Measurements from ENCODE around the gene BUB1B. TPM values are rescaled to one million over a fixed set of nuclear protein-coding genes. Genes with fewer than 3 reads are reported as not detected.

Gene BUB1B
- polyA plus RNA-seq, 2 donors, result 4.3 to 5.8 TPM

GRCh38 chr15:40175160-40175559, 14.3 kb downstream of the BUB1B start:
- no peaks in the 10 kb centered on the region for H3K27me3 ChIP-seq (ENCODE audit: control insufficient read depth in 1 of 2, insufficient read depth in 2 of 2, low read length in 2 of 2)
- 88 to 89% methylated on average over 3 of the region's 3 CpGs for WGBS, 2 donors
- H3K36me3 ChIP-seq (ENCODE audit: control insufficient read depth in 2 of 2, insufficient read depth in 2 of 2, low read length in 1 of 2), result no peaks in the 10 kb centered on the region
- no peak overlapping the region for H3K27ac ChIP-seq (ENCODE audit: low read depth in 2 of 2, low read length in 1 of 2)
- no peaks in the 10 kb centered on the region for H3K9me3 ChIP-seq (ENCODE audit: control insufficient read depth in 2 of 2, insufficient read depth in 1 of 2, low read depth in 1 of 2, low read length in 1 of 2)
- H3K4me1 ChIP-seq (ENCODE audit: control insufficient read depth in 2 of 2, insufficient read depth in 2 of 2, low read length in 1 of 2), result no peaks in the 10 kb centered on the region
- H3K4me3 ChIP-seq (ENCODE audit: low read depth in 1 of 2, low read length in 2 of 2), result no peak overlapping the region

DNA sequence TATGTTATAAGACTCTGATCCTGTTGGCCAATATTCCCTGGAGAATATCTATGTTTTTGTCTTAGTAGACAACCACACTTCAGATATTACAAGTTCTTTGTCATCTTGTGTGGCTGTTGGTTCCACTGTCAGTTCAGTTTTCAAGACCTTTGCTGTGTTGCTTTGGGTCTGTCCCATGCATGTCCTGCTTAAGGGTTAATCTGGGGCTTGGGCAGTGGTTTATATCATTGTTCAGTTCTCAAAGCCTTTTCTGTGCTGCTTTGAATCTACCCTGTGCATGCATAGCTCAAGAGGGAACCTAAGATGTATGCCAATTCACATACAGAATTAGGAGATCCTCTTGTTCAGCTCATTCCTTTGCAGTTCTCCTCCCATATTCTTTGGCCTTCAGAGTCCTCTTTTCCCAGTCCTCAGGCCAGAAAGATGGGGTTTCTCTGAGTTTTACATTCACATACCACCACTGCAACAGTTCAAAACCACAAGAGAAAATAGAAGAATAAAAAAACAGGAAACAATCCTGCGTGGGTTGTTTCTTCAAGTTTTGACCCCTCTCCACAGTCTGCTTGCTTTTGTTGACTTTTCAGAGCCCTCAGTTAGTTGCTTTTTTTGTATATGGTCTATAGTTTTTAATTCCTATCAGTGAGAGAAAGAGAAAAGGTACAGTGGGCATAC, 21.6 kb downstream of the BUB1B start:
- Histone ChIP-seq H3K4me1 (ENCODE audit: control insufficient read depth in 2 of 2, insufficient read depth in 2 of 2, low read length in 1 of 2) (no peaks in the 10 kb centered on the region), H3K27ac (ENCODE audit: low read depth in 2 of 2, low read length in 1 of 2) (no peak overlapping the region), H3K36me3 (ENCODE audit: control insufficient read depth in 2 of 2, insufficient read depth in 2 of 2, low read length in 1 of 2) (no peaks in the 10 kb centered on the region), H3K27me3 (ENCODE audit: control insufficient read depth in 1 of 2, insufficient read depth in 2 of 2, low read length in 2 of 2) (no peaks in the 10 kb centered on the region), H3K9me3 (ENCODE audit: control insufficient read depth in 2 of 2, insufficient read depth in 1 of 2, low read depth in 1 of 2, low read length in 1 of 2) (no peaks in the 10 kb centered on the region), H3K4me3 (ENCODE audit: low read depth in 1 of 2, low read length in 2 of 2) (no peak overlapping the region)
- 53 to 70% methylated on average over 1 of the region's 1 CpG for WGBS, 2 donors

- Histone ChIP-seq H3K36me3 (ENCODE audit: control insufficient read depth in 2 of 2, insufficient read depth in 2 of 2, low read length in 1 of 2) (no peaks in the 10 kb centered on the region), H3K27ac (ENCODE audit: low read depth in 2 of 2, low read length in 1 of 2) (no peak overlapping the region), H3K27me3 (ENCODE audit: control insufficient read depth in 1 of 2, insufficient read depth in 2 of 2, low read length in 2 of 2) (no peaks in the 10 kb centered on the region), H3K4me3 (ENCODE audit: low read depth in 1 of 2, low read length in 2 of 2) (no peak overlapping the region), H3K9me3 (ENCODE audit: control insufficient read depth in 2 of 2, insufficient read depth in 1 of 2, low read depth in 1 of 2, low read length in 1 of 2) (no peaks in the 10 kb centered on the region), H3K4me1 (ENCODE audit: control insufficient read depth in 2 of 2, insufficient read depth in 2 of 2, low read length in 1 of 2) (no peaks in the 10 kb centered on the region)
- WGBS, 2 donors, result 77 to 87% methylated on average over 9 of the region's 9 CpGs
These were observed 23.0 kb downstream of the BUB1B start for GRCh38 chr15:40183636-40184463.

DNA sequence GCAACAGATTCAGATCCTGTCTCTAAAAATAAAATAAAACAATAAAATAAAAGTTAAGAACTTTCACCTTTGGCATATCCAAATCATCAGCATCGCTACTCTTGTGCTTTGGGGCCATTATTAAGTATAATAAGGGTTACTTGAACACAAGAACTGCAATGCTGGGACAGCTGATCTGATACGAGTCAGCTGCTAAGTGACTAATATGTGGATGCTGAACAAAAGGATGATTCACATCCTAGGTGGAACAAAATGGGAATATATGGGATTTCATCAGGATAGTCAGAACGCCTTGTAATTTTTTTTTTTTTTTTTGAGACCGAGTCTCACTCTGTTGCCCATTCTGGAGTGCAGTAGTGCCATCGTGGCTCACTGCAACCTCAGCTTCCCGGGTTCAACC, 29.7 kb downstream of the BUB1B start:
- no peak overlapping the region for H3K4me3 ChIP-seq (ENCODE audit: low read depth in 1 of 2, low read length in 2 of 2)
- 89 to 90% methylated on average over 6 of the region's 6 CpGs for WGBS, 2 donors
- no peaks in the 10 kb centered on the region for H3K27me3 ChIP-seq (ENCODE audit: control insufficient read depth in 1 of 2, insufficient read depth in 2 of 2, low read length in 2 of 2)
- no peak overlapping the region for H3K27ac ChIP-seq (ENCODE audit: low read depth in 2 of 2, low read length in 1 of 2)
- H3K4me1 ChIP-seq (ENCODE audit: control insufficient read depth in 2 of 2, insufficient read depth in 2 of 2, low read length in 1 of 2), result no peaks in the 10 kb centered on the region
- no peaks in the 10 kb centered on the region for H3K9me3 ChIP-seq (ENCODE audit: control insufficient read depth in 2 of 2, insufficient read depth in 1 of 2, low read depth in 1 of 2, low read length in 1 of 2)
- no peaks in the 10 kb centered on the region for H3K36me3 ChIP-seq (ENCODE audit: control insufficient read depth in 2 of 2, insufficient read depth in 2 of 2, low read length in 1 of 2)

- H3K36me3 ChIP-seq (ENCODE audit: control insufficient read depth in 2 of 2, insufficient read depth in 2 of 2, low read length in 1 of 2), result no peaks in the 10 kb centered on the region
- H3K27ac ChIP-seq (ENCODE audit: low read depth in 2 of 2, low read length in 1 of 2), result no peak overlapping the region
- H3K27me3 ChIP-seq (ENCODE audit: control insufficient read depth in 1 of 2, insufficient read depth in 2 of 2, low read length in 2 of 2), result no peaks in the 10 kb centered on the region
- no peaks in the 10 kb centered on the region for H3K4me1 ChIP-seq (ENCODE audit: control insufficient read depth in 2 of 2, insufficient read depth in 2 of 2, low read length in 1 of 2)
- H3K9me3 ChIP-seq (ENCODE audit: control insufficient read depth in 2 of 2, insufficient read depth in 1 of 2, low read depth in 1 of 2, low read length in 1 of 2), result no peaks in the 10 kb centered on the region
- no peak overlapping the region for H3K4me3 ChIP-seq (ENCODE audit: low read depth in 1 of 2, low read length in 2 of 2)
- 53 to 86% methylated on average over 1 of the region's 1 CpG for WGBS, 2 donors
These were observed 32.1 kb downstream of the BUB1B start for GRCh38 chr15:40192942-40193341.

DNA sequence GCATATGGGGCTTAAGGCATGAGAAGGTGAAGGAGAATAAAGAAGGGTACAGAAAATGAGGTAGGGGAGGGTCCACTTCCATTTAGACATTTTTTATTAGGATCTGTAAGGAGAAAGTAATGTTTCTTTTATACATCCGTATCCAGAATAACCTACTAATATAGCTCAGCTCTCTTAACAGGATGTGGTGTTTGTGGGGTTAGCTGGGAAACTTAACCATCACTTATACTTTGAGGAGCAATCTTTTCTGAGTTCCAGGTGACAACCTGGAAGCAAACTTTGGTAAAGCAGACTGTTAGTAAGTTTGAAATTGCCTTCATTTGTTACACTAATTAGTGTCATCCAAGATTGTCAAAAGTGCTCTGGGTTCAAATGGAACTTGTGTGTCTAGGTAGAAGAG, 36.6 kb downstream of the BUB1B start:
- Histone ChIP-seq H3K27ac (ENCODE audit: low read depth in 2 of 2, low read length in 1 of 2) (no peak overlapping the region), H3K4me1 (ENCODE audit: control insufficient read depth in 2 of 2, insufficient read depth in 2 of 2, low read length in 1 of 2) (no peaks in the 10 kb centered on the region), H3K27me3 (ENCODE audit: control insufficient read depth in 1 of 2, insufficient read depth in 2 of 2, low read length in 2 of 2) (no peaks in the 10 kb centered on the region), H3K36me3 (ENCODE audit: control insufficient read depth in 2 of 2, insufficient read depth in 2 of 2, low read length in 1 of 2) (no peaks in the 10 kb centered on the region), H3K9me3 (ENCODE audit: control insufficient read depth in 2 of 2, insufficient read depth in 1 of 2, low read depth in 1 of 2, low read length in 1 of 2) (no peaks in the 10 kb centered on the region), H3K4me3 (ENCODE audit: low read depth in 1 of 2, low read length in 2 of 2) (no peak overlapping the region)
- 78 to 79% methylated on average over 1 of the region's 1 CpG for WGBS, 2 donors

- no peak overlapping the region for H3K27ac ChIP-seq (ENCODE audit: low read depth in 2 of 2, low read length in 1 of 2)
- H3K4me3 ChIP-seq (ENCODE audit: low read depth in 1 of 2, low read length in 2 of 2), result no peak overlapping the region
- no peaks in the 10 kb centered on the region for H3K36me3 ChIP-seq (ENCODE audit: control insufficient read depth in 2 of 2, insufficient read depth in 2 of 2, low read length in 1 of 2)
- WGBS, 2 donors, result 90 to 96% methylated on average over 1 of the region's 1 CpG
- no peaks in the 10 kb centered on the region for H3K27me3 ChIP-seq (ENCODE audit: control insufficient read depth in 1 of 2, insufficient read depth in 2 of 2, low read length in 2 of 2)
- H3K9me3 ChIP-seq (ENCODE audit: control insufficient read depth in 2 of 2, insufficient read depth in 1 of 2, low read depth in 1 of 2, low read length in 1 of 2), result no peaks in the 10 kb centered on the region
- no peaks in the 10 kb centered on the region for H3K4me1 ChIP-seq (ENCODE audit: control insufficient read depth in 2 of 2, insufficient read depth in 2 of 2, low read length in 1 of 2)
These were observed 37.7 kb downstream of the BUB1B start for GRCh38 chr15:40198355-40199085.

- H3K4me3 ChIP-seq (ENCODE audit: low read depth in 1 of 2, low read length in 2 of 2), result no peak overlapping the region
- no peaks in the 10 kb centered on the region for H3K27me3 ChIP-seq (ENCODE audit: control insufficient read depth in 1 of 2, insufficient read depth in 2 of 2, low read length in 2 of 2)
- H3K4me1 ChIP-seq (ENCODE audit: control insufficient read depth in 2 of 2, insufficient read depth in 2 of 2, low read length in 1 of 2), result no peaks in the 10 kb centered on the region
- H3K36me3 ChIP-seq (ENCODE audit: control insufficient read depth in 2 of 2, insufficient read depth in 2 of 2, low read length in 1 of 2), result no peaks in the 10 kb centered on the region
- 93 to 98% methylated on average over 1 of the region's 1 CpG for WGBS, 2 donors
- no peak overlapping the region for H3K27ac ChIP-seq (ENCODE audit: low read depth in 2 of 2, low read length in 1 of 2)
- no peaks in the 10 kb centered on the region for H3K9me3 ChIP-seq (ENCODE audit: control insufficient read depth in 2 of 2, insufficient read depth in 1 of 2, low read depth in 1 of 2, low read length in 1 of 2)
These were observed 43.2 kb downstream of the BUB1B start for GRCh38 chr15:40204100-40204499.

DNA sequence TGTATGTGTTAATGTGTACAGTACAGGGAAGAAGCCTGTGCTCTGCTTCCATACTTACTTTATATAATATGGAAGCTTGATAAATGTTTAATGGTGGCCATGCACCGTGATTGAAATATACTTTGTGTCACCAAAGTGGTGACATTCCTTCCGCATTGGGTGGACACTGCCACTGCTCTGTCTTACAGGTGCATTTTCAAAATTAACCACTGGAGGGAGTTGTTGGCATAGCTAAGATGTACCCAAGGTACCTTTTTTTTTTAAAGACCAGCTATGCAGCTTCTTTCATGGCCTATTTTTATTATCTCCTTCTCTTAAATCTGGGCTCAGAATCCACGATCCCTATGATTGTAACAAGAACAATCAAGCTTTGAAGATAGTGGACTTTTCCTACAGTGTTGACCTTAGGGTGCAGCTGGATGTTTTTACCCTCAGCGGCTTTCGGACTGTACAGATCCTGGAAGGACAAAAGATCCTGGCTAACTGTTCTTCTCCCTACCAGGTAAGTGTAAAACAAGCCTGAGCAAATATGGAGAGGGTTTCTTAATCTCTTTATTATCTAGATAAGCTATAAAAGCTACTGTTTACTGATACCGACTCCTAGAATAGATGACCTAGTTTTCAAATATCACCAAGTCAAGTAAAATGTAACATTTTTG, 56.4 kb downstream of the BUB1B start:
- Histone ChIP-seq H3K27me3 (ENCODE audit: control insufficient read depth in 1 of 2, insufficient read depth in 2 of 2, low read length in 2 of 2) (no peaks in the 10 kb centered on the region), H3K27ac (ENCODE audit: low read depth in 2 of 2, low read length in 1 of 2) (no peak overlapping the region), H3K4me3 (ENCODE audit: low read depth in 1 of 2, low read length in 2 of 2) (no peak overlapping the region), H3K9me3 (ENCODE audit: control insufficient read depth in 2 of 2, insufficient read depth in 1 of 2, low read depth in 1 of 2, low read length in 1 of 2) (no peaks in the 10 kb centered on the region), H3K36me3 (ENCODE audit: control insufficient read depth in 2 of 2, insufficient read depth in 2 of 2, low read length in 1 of 2) (no peaks in the 10 kb centered on the region), H3K4me1 (ENCODE audit: control insufficient read depth in 2 of 2, insufficient read depth in 2 of 2, low read length in 1 of 2) (no peaks in the 10 kb centered on the region)
- 49 to 51% methylated on average over 6 of the region's 6 CpGs for WGBS, 2 donors
